Neural progenitor cell (in vitro differentiated cells): ENCODE results near the gene MIB1.

Experiments
- CTCF ChIP-seq: fragments of 200-600 bp; sonication (generic); IDR thresholded peaks from 2 replicates; pipeline ENCODE4 v1.5.1; 2017; ENCODE audit warnings: antibody characterized with exemption, mild to moderate bottlenecking
- EZH2 ChIP-seq: fragments of 200-600 bp; sonication (generic); IDR thresholded peaks from 2 replicates; pipeline ENCODE4 v1.6.1; 2017; ENCODE audit warnings: antibody characterized with exemption, mild to moderate bottlenecking, moderate library complexity

- TF ChIP-seq CTCF (no peak), EZH2 (no peak)
Measured at GRCh38 chr18:21769206-21769605, 28.6 kb downstream of the MIB1 start.
